DMS53 treated with DMSO at 0.1 percent for 48 hours (cell line): Measurements from ENCODE around the gene C12orf75.
A peak's percentile ranks its signal among the peaks of the same experiment; 100 is the strongest.

ENCODE experiments used
- DNase-seq: peaks from one replicate; lab custom pipeline; 2025; ENCODE audit not compliant: unreplicated experiment; lab: John Stamatoyannopoulos, UW

Gene C12orf75

DNA sequence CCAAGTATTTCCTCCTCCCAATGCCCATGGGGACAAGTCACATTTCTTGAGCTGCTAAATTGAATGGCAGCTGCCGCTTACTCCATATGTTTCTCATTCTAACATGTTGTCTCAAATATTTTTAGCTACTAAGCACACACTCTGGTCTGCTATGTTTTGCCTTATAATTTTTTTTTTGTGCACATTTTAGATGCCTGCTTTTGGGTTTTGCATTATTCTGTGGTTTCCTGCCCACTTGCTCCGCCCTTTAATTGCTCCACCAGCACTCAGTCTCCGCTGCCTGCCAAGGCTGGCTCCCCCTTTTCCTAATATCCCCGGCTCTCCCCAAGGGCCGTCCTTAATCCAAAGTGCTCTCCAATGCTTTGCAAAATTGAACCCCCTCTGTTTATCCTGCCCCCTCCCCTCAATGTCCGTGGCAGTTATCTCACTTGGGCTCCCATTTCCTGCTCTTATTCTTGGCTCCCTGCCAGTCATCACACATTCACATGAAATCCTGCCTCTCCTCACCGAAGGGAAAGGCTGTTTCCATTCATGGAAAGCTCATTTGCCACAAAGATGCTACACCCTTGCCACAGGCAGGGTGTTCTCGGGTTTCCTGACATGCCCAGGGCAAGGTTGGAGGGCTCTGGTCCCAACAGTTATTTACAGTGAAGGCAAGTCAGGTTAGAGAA, 79.4 kb downstream of the C12orf75 start:
- peak; percentile 17 for DNase-seq

- DNase-seq = no peak
These were observed 83.5 kb downstream of the C12orf75 start for GRCh38 chr12:105413911-105414487.

- no peak for DNase-seq
These were observed 87.2 kb downstream of the C12orf75 start for GRCh38 chr12:105417732-105418131.

GRCh38 chr12:105418229-105418628, 87.7 kb downstream of the C12orf75 start:
- no peak for DNase-seq

- DNase-seq = no peak
These were observed 88.4 kb downstream of the C12orf75 start for GRCh38 chr12:105418821-105419291.

DNA sequence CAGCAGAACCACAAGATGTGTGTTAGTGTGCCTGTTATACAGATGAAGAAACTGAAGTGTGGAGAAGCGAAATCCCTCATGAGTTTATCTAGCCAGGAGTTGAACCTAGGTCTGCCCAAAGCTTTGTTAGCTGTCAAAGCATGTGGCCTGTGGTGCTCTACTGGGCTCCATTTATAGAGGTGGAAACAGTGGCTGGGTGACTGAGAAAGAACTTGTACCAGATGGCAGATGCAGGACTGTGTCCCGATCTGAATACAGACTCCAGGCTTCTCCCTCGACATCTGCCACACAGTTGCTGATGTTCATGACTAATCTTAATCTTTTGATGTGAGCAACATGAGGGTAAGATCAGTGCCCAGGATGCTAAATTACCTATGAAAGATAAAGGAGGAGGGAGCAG, 89.1 kb downstream of the C12orf75 start:
- DNase-seq = no peak

GRCh38 chr12:105420046-105420445, 89.6 kb downstream of the C12orf75 start:
- no peak for DNase-seq

DNA sequence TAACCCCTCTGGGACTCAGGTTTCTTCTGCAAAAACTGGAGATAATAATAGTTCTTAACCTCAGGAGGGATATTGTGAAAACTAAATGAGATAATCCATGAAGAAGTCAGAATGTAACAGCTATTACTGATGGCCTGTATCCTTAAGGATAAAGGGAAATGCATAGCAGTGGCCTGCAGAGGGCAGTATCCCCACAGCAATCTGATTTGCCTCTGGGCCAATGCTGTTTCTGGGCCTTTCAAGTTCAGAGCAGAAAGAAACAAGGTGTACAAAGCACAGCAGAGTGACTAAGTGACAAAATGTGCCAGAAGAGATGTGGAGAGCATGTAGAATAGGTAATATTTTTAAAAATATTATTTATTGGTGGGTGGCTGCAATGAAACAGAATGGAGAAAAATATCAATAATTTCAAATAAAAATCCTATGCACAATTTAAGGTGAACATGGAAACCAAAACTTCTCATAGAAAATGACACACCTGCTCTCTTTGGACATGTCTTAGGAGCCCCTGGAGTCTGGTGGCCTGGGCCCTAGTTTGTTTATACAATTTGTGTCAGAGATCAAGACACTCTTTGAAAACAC, 90.3 kb downstream of the C12orf75 start:
- peak; percentile 91 for DNase-seq
